ENCODE data around the gene TAX1BP1.

- TF ChIP-seq GATA2 (IDR thresholded peaks at IDR 0.05; ENCODE audit: low read depth, low read length) (no peak), GATA3 (IDR thresholded peaks at IDR 0.05; ENCODE audit: low read depth, low read length) (no peak)
Observed at GRCh38 chr7:27777662-27778061, 37.7 kb downstream of the TAX1BP1 start.

Measured in SH-SY5Y (cell line).